Esophagus (tissue), 2 donors: Measurements from ENCODE around the gene FAAP20. TPM values are rescaled to one million over a fixed set of nuclear protein-coding genes. Genes with fewer than 3 reads are reported as not detected.

ENCODE experiments used
- H3K27ac ChIP-seq, 2 donors: one replicate each; pipeline ENCODE4 v1.5.1; 2013; ENCODE audit warnings: low read depth in 2 of 2, mild to moderate bottlenecking in 2 of 2, inconsistent platforms in 1 of 2, low read length in 1 of 2, moderate library complexity in 1 of 2
- H3K27me3 ChIP-seq, 2 donors: one replicate each; pipeline ENCODE4 v1.6.1; 2013; ENCODE audit warnings: low read length in 2 of 2, control low read depth in 1 of 2, mild to moderate bottlenecking in 1 of 2; ENCODE audit not compliant: insufficient read depth in 2 of 2, control insufficient read depth in 1 of 2
- H3K36me3 ChIP-seq, 2 donors: one replicate each; pipeline ENCODE4 v1.6.1; 2013; ENCODE audit warnings: low read length in 1 of 2; ENCODE audit not compliant: control insufficient read depth in 2 of 2, insufficient read depth in 2 of 2
- H3K4me1 ChIP-seq, 2 donors: one replicate each; pipeline ENCODE4 v1.6.1; 2013; ENCODE audit warnings: low read length in 1 of 2; ENCODE audit not compliant: control insufficient read depth in 2 of 2, insufficient read depth in 2 of 2
- H3K4me3 ChIP-seq, 2 donors: one replicate each; pipeline ENCODE4 v1.5.1; 2013; ENCODE audit warnings: low read length in 2 of 2, mild to moderate bottlenecking in 2 of 2, low read depth in 1 of 2, moderate library complexity in 1 of 2
- H3K9me3 ChIP-seq, 2 donors: one replicate each; pipeline ENCODE4 v1.6.1; 2013; ENCODE audit warnings: mild to moderate bottlenecking in 2 of 2, low read depth in 1 of 2, low read length in 1 of 2, moderate library complexity in 1 of 2; ENCODE audit not compliant: control insufficient read depth in 2 of 2, insufficient read depth in 1 of 2
- WGBS, 2 donors: extraction: QIAGEN DNeasy Blood & Tissue Kit; methylation state at CpG; one replicate each; pipeline ENCODE4 v1.1.7; 2013; 5-methylcytosine and 5-hydroxymethylcytosine counted together
- polyA plus RNA-seq, 2 donors: library from polyadenylated mRNA; stranded (reverse); fragments of 200-250 nt; gene quantifications; one replicate each; pipeline ENCODE4 v1.2.3, GENCODE V29; 2013
- donor health status: healthy with polysubstance abuse.
- donor health status: Bipolar disorder and iron deficiency.

The FAAP20 gene
- polyA plus RNA-seq, 2 donors, result 32.9 to 44.8 TPM

DNA sequence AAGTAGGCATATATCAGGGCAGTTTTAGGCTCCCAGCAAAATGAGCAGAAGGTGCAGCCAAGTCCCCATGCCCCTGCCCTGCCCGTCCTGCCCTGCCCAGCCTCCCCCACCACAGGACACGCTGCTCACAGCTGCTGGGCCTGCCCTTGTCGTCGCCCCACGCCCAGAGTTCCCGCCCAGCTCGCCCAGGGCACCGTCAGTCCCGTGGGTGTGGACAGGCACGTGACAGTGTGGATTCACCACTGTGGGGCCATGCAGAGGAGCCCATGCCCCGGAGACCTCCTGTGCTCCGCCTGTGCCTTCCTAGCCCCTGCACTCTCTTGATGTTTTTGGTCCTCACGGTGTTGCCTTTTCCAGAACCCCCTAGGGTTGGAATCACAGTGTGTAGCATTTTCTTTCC lies 7.0 kb downstream of the FAAP20 start:
- Histone ChIP-seq H3K9me3 (no peaks in the 10 kb centered on the region), H3K27me3 (no peaks in the 10 kb centered on the region), H3K4me3 (no peak overlapping the region), H3K27ac (no peak overlapping the region), H3K4me1 (peaks cover 7 to 20% of the 10 kb centered on the region in 2 donors), H3K36me3 (peaks cover 4 to 12% of the 10 kb centered on the region in 2 donors)
- WGBS, 2 donors, result 56 to 64% methylated on average over 13 of the region's 13 CpGs

DNA sequence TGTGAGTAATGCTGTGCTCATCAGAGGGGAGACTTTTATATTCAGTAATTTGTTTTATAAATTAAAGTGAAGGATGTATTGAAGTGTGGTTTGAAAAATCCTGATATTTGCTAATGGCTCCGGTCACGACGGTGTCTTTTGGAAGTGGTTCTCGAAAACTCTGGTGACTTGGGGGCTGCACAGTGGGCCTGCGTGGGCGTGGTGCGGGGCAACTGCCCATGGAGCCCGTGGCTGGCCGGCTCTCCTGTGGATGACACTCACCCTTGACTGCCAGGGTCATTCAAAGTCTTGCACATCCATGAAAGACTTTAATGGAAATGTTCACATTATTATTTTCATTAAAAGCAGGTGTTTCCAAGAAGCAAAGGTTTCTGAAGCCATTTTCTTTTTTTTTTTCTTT lies 7.7 kb downstream of the FAAP20 start:
- Histone ChIP-seq H3K27ac (no peak overlapping the region), H3K9me3 (no peaks in the 10 kb centered on the region), H3K27me3 (no peaks in the 10 kb centered on the region), H3K4me1 (peaks cover 7 to 20% of the 10 kb centered on the region in 2 donors), H3K4me3 (no peak overlapping the region), H3K36me3 (peaks cover 4 to 17% of the 10 kb centered on the region in 2 donors)
- 90 to 91% methylated on average over 9 of the region's 9 CpGs for WGBS, 2 donors

DNA sequence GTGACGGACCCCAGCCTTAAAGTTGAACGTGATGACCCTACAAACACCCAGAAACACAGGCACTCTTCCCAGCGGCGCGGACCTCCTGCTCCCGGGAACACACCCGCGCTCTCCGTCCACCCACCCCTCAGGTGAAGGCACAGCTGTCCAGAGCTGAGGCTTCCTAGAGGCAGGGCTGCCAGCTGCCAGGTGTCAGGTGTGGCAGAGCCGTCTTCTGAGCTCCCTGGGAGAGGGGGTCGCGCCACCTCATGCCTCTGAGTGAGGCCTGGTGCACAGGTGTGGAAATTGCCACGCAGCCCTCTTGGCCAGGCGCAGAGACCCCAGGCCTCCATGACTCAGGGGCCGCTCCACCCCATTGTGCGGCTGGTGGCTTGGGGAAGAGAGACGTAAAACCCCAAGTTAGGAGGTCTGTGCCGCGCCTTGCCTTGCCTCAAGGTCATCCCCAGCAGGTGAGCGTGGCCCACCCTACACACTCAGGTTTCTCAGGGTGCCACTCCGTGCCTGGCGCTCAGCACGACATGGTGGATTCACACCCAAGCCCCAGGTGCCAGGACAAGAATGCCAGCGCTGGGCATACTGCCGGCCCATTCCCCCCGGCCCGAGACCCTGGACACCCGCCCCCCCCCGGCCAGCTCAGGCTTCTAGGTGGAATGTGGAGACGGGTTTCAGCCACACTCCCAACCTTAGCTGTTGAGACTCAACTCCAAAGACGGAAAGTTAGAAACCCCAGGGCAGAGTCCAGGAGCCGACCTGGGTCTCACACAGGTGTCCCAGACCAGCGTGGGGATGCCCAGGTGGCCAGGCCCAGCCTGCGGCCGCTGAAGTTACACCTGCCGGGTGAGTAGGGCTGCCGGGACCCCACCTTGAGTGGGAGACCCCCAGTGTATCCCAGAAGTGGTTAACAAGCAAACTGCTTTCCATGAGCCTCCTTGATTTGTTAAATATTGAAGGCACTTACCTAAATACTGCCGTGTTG lies 8.4 kb downstream of the FAAP20 start:
- H3K27ac ChIP-seq, result no peak overlapping the region
- H3K4me3 ChIP-seq, result no peak overlapping the region
- WGBS, 2 donors, result 92 to 94% methylated on average over 38 of the region's 38 CpGs
- H3K9me3 ChIP-seq, result no peaks in the 10 kb centered on the region
- peaks cover 4 to 17% of the 10 kb centered on the region in 2 donors for H3K36me3 ChIP-seq
- no peaks in the 10 kb centered on the region for H3K27me3 ChIP-seq
- peaks cover 7 to 20% of the 10 kb centered on the region in 2 donors for H3K4me1 ChIP-seq

DNA sequence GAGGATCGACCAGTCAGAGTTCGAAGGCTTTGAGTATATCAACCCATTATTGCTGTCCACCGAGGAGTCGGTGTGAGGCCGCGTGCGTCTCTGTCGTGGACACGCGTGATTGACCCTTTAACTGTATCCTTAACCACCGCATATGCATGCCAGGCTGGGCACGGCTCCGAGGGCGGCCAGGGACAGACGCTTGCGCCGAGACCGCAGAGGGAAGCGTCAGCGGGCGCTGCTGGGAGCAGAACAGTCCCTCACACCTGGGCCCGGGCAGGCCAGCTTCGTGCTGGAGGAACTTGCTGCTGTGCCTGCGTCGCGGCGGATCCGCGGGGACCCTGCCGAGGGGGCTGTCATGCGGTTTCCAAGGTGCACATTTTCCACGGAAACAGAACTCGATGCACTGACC lies 9.6 kb downstream of the FAAP20 start:
- Histone ChIP-seq H3K4me3 (no peak overlapping the region), H3K27me3 (no peaks in the 10 kb centered on the region), H3K36me3 (peaks cover 4 to 23% of the 10 kb centered on the region in 2 donors), H3K27ac (no peak overlapping the region), H3K9me3 (no peaks in the 10 kb centered on the region), H3K4me1 (peaks cover 0 to 9% of the 10 kb centered on the region in 2 donors)
- WGBS, 2 donors, result 94 to 95% methylated on average over 33 of the region's 33 CpGs

DNA sequence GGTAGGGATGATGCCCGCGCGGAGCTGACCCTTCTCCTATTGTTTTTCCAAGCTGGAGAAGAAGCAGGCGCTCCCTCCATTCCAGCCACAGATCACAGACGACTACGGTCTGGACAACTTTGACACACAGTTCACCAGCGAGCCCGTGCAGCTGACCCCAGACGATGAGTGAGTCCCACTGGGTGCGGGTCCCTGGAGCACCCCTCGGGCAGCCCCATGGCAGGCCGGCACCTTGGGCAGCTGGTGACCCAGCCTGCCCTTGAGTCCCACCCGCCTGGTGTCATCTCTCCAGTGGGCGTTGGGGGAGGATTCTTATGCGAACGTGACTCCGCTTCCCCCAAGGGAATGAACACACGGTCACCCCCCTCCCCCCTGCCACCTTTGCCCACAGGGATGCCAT lies 10.0 kb downstream of the FAAP20 start:
- Histone ChIP-seq H3K4me3 (no peak overlapping the region), H3K4me1 (peaks cover 0 to 6% of the 10 kb centered on the region in 2 donors), H3K36me3 (peaks cover 4 to 23% of the 10 kb centered on the region in 2 donors), H3K27ac (no peak overlapping the region), H3K9me3 (no peaks in the 10 kb centered on the region), H3K27me3 (no peaks in the 10 kb centered on the region)
- 88 to 89% methylated on average over 18 of the region's 18 CpGs for WGBS, 2 donors

DNA sequence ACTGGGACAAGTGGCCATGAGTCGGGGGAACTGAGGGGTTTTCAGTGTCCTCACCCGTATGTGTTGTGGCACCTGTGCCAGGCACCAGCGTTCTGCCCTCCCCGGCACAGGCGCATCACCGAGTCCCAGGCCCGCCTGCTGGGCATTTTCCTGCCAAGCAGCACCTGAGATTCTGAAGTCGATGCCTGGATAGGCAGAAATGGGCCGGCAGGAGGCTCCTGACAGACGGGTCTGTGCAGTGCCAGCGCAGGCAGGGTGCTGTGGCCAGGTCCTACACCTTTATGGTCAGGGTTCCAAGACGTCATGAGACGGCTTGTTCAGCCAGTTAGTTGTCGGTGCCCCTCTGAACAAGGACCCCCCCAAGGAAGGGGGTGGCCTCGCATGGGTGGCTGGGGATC lies 10.6 kb downstream of the FAAP20 start:
- no peaks in the 10 kb centered on the region for H3K9me3 ChIP-seq
- H3K36me3 ChIP-seq, result peaks cover 4 to 27% of the 10 kb centered on the region in 2 donors
- 84 to 87% methylated on average over 15 of the region's 15 CpGs for WGBS, 2 donors
- no peak overlapping the region for H3K4me3 ChIP-seq
- H3K27me3 ChIP-seq, result no peaks in the 10 kb centered on the region
- peaks cover 0 to 6% of the 10 kb centered on the region in 2 donors for H3K4me1 ChIP-seq
- no peak overlapping the region for H3K27ac ChIP-seq

DNA sequence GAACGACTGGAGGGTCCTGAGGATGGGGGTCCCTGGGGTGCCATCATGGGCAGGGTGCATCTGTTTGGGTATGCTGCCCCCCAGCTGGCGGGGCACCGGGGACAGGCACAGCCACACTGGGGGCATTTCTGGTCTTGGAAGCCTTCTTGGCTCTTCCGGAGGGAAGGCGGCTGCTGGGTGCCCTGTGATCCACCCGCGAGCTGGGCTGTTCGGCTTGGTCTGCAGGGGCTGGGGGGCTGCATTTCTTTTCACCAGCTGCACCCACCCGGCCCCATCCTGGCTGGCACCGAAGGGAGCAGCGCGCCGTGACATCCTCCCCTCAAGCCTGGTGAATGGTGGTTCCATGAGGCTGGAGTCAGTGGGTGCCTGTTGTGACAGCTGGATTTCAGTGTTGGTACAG lies 12.2 kb downstream of the FAAP20 start:
- H3K27ac ChIP-seq, result no peak overlapping the region
- no peak overlapping the region for H3K4me3 ChIP-seq
- H3K9me3 ChIP-seq, result no peaks in the 10 kb centered on the region
- peaks cover 4 to 40% of the 10 kb centered on the region in 2 donors for H3K36me3 ChIP-seq
- H3K27me3 ChIP-seq, result no peaks in the 10 kb centered on the region
- H3K4me1 ChIP-seq, result peaks cover 0 to 4% of the 10 kb centered on the region in 2 donors
- WGBS, 2 donors, result 94 to 96% methylated on average over 13 of the region's 13 CpGs

DNA sequence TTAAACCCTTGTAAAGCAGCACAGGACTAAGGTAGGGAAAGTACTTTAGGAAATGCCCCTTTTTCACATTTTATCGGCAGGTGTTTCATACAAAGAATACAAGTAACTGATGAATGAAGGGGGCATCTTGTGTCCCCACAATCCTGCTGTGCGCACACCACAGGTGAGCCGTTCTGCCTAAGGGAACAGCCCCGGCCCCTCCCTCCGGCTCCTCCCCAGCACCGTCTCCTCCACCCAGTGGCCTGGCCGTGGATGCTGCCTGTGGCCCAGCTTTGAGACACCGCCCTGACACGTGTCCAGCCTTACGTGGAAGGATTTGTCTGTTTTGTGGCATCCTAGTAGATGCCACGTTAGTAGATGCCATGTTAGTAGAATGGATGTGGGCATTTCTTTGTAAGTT lies 12.8 kb downstream of the FAAP20 start:
- Histone ChIP-seq H3K9me3 (no peaks in the 10 kb centered on the region), H3K36me3 (peaks cover 4 to 45% of the 10 kb centered on the region in 2 donors)

DNA sequence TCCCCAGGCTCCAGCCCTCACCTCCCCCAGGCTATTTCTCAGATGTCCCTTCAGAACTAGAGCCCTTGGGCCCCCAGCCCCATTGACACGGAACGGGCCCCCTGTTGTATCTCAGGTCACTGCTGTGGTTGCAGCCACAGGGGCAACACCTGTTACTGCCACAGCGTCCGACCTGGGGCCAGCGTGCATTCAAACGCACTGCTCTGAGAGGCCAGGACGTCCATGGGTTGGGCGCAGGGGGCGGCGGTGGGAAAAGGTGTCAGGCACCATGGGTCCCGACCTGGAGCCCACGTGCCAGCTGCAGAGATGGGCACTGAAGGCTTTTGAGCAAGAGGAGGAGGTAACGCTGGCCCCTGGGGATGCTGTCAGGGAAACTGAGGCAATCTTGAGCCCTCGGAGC lies 13.3 kb downstream of the FAAP20 start:
- H3K4me3 ChIP-seq, result no peak overlapping the region
- H3K36me3 ChIP-seq, result peaks cover 4 to 48% of the 10 kb centered on the region in 2 donors
- no peaks in the 10 kb centered on the region for H3K27me3 ChIP-seq
- H3K27ac ChIP-seq, result no peak overlapping the region
- H3K4me1 ChIP-seq, result peaks cover 0 to 4% of the 10 kb centered on the region in 2 donors
- no peaks in the 10 kb centered on the region for H3K9me3 ChIP-seq
- WGBS, 2 donors, result 92 to 98% methylated on average over 14 of the region's 14 CpGs

More for the DNA sequence above, 12.8 kb downstream of the FAAP20 start:
- WGBS, 2 donors, result 91 to 93% methylated on average over 11 of the region's 11 CpGs
- Histone ChIP-seq H3K27me3 (no peaks in the 10 kb centered on the region), H3K27ac (no peak overlapping the region), H3K4me3 (no peak overlapping the region), H3K4me1 (peaks cover 0 to 4% of the 10 kb centered on the region in 2 donors)
